ENCODE measurements around the gene S100A1.
"Not testable (repeated sequence)": the region's sequence is repeated elsewhere in the genome, so short reads cannot be mapped to it uniquely, and the experiment has no call there.

The S100A1 gene

DNA sequence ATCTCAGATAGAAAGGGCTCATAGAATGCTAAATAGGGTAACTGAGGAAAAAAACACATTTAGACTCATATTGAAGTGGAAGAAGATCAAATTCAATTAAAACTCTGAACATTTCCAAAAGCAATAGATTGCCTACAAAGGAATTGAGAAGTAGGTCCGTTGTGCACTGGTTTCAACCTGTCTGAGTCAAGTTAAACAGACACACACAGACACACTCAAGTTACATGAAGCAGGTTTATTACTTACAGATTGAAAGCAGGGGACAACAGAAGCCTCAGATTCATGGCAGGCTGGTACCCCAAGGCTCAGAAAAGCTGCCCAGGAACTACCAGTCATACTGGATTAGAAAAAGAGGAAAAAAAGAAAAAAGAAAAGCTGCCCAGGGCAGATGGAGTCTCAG is 41.9 kb upstream of the S100A1 start:
- no peak for DNase-seq (ENCODE audit: low spot score)
- in situ Hi-C loops (cut with MboI; ENCODE audit: low sequenced_read_pairs, unreplicated experiment): no loop called here
- TF ChIP-seq, protein P1, sequence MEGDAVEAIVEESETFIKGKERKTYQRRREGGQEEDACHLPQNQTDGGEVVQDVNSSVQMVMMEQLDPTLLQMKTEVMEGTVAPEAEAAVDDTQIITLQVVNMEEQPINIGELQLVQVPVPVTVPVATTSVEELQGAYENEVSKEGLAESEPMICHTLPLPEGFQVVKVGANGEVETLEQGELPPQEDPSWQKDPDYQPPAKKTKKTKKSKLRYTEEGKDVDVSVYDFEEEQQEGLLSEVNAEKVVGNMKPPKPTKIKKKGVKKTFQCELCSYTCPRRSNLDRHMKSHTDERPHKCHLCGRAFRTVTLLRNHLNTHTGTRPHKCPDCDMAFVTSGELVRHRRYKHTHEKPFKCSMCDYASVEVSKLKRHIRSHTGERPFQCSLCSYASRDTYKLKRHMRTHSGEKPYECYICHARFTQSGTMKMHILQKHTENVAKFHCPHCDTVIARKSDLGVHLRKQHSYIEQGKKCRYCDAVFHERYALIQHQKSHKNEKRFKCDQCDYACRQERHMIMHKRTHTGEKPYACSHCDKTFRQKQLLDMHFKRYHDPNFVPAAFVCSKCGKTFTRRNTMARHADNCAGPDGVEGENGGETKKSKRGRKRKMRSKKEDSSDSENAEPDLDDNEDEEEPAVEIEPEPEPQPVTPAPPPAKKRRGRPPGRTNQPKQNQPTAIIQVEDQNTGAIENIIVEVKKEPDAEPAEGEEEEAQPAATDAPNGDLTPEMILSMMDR (IDR thresholded peaks at IDR 0.05; ENCODE audit: borderline replicate concordance, control extremely low read depth, extremely low read depth, insufficient read depth, missing control alignments): no peak

DNA sequence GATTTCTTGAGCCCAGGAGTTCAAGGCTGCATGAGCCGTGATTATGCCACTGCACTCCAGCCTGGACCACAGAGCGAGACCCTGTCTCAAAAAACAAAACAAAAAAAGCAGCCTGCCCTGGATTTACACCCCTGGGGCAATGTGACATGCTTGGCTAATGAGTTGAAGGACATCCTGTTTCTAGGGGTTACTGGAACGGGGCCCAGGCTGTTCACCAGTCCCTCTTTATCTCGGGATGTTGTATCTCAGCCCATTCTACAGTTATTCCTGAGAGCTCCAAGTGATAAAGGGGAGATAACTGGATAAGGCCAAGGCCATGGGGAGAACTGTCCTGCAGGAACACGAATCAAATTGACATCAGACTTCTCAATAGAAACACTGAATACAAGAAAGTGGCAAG is 40.9 kb upstream of the S100A1 start:
- in situ Hi-C loops (cut with MboI; ENCODE audit: low sequenced_read_pairs, unreplicated experiment): no loop called here
- TF ChIP-seq, protein P1 (IDR thresholded peaks at IDR 0.05; ENCODE audit: borderline replicate concordance, control extremely low read depth, extremely low read depth, insufficient read depth, missing control alignments): no peak
- DNase-seq (ENCODE audit: low spot score): no peak

DNA sequence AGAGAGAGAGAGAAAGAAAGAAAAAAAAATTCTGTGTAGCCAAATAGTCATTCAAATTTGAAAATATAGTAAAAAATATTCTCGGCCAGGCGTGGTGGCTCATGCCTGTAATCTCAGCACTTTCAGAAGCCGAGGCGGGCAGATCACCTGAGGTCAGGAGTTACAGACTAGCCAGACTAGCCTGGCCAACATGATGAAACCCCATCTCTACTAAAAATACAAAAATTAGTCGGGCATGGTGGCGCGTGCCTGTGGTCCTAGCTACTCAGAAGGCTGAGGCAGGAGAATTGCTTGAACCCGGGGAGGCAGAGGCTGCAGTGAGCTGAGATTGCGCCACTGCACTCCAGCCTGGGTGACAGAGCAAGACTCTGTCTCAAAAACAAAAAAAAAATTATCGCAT is 40.2 kb upstream of the S100A1 start:
- in situ Hi-C loops (cut with MboI; ENCODE audit: low sequenced_read_pairs, unreplicated experiment); DNase-seq (ENCODE audit: low spot score): not testable (repeated sequence)

DNA sequence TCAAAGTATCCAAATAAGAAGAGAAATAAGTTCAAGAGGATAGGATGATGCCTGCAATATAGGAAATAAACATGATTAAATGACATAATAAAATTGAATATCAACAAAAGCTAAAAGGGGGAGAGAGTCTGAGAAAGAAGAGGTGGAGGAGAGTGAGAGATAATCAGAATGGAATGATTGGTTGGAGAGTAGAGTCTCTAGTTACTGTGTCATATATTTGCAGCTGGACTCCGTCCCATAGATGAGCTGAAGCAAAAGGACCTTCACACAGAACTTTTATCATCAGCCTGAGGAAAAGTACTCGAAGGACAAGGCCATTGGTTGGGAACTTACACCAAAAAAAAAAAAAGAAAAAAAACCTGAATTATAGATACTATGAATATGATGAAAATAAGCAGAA is 39.8 kb upstream of the S100A1 start:
- TF ChIP-seq, protein P1 (IDR thresholded peaks at IDR 0.05; ENCODE audit: borderline replicate concordance, control extremely low read depth, extremely low read depth, insufficient read depth, missing control alignments): no peak
- no peak for DNase-seq (ENCODE audit: low spot score)
- in situ Hi-C loops (cut with MboI; ENCODE audit: low sequenced_read_pairs, unreplicated experiment): no loop called here

DNA sequence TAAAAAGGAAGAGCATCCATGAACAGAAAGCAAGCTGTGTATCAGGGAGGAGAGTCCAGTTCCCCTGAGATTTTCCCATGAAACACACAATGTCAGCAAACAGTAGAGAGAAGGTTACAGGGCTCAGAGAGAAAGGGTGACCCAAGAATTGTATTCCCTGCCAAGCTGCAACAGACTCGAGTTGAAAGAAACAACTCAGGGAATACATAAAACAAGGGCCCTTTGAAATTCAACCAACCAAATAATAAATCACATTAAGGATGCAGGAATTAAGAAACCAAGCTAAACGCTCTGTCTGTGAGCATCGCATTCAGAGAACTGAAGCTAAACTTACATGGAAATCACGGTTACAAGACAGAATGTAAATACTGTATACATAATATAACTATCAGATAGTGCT is 35.5 kb upstream of the S100A1 start:
- TF ChIP-seq, protein P1 (IDR thresholded peaks at IDR 0.05; ENCODE audit: borderline replicate concordance, control extremely low read depth, extremely low read depth, insufficient read depth, missing control alignments): no peak
- no peak for DNase-seq (ENCODE audit: low spot score)
- in situ Hi-C loops (cut with MboI; ENCODE audit: low sequenced_read_pairs, unreplicated experiment): no loop called here

DNA sequence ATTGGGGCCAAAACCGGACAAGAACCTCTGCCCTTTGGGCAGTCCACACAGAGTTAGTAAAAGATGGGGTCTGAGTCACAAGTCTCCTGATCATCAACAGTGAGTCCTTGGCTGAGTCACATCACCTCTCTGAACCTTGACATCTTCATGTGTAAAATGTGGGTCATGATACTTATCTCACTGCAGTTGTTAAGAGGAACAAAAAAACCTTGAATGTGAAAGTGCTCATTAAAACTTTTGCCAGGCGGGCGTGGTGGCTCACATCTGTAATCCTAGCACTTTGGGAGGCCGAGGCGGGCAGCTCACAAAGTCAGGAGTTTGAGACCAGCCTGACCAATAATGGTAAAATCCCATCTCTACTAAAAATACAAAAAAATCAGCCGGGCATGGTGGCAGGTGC is 31.0 kb upstream of the S100A1 start:
- no peak for DNase-seq (ENCODE audit: low spot score)
- in situ Hi-C loops (cut with MboI; ENCODE audit: low sequenced_read_pairs, unreplicated experiment): no loop called here
- TF ChIP-seq, protein P1 (IDR thresholded peaks at IDR 0.05; ENCODE audit: borderline replicate concordance, control extremely low read depth, extremely low read depth, insufficient read depth, missing control alignments): no peak

DNA sequence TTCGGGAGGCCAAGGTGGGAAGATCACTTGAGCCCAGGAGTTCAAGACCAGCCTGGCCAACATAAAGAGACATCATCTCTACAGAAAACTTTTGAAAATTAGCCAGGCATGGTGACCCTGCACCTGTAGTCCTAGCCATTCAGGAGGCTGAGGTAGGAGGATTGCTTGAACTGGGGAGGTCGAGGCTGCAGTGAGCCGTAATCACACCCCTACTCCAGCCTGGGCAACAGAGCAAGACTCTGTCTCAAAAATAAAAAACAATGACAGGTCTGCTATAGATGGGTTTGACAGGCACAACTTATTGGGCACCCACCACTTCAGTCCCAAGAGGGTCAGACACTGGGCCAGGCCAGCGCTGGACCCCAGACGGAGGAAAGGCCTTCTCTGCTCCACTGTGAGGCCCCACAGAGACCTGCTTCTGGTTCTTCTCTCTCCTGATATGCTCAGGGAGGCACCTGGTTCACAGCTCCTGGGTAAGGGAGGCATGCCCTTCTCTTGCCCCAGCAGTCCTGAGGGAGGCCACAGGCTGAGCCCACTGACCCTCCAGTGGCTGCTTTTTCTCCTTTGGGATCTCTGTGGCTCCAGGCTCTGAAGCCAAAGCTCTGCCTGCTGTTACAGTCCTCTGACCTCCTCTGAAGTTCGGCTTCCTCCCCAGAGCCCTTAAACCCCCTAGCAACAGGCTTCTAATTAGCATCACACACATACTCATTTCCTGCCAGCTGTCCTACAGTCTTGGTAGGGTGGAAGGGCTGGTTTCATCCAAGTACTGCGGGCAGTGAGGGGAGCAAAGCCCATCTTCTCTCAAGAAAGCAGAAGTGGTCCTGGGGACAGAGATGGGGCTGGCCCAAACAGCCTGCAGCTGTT is 29.7 kb upstream of the S100A1 start:
- in situ Hi-C loops (cut with MboI; ENCODE audit: low sequenced_read_pairs, unreplicated experiment): no loop called here
- TF ChIP-seq, protein P1 (IDR thresholded peaks at IDR 0.05; ENCODE audit: borderline replicate concordance, control extremely low read depth, extremely low read depth, insufficient read depth, missing control alignments): no peak
- DNase-seq (ENCODE audit: low spot score): peak; percentile 87
